Endothelial cell of umbilical vein (primary cell): ENCODE data around the gene SVEP1. TPM values are rescaled to one million over a fixed set of nuclear protein-coding genes. Genes with fewer than 3 reads are reported as not detected.

Experiments
- BruUV-seq: library from RNA; stranded (reverse); fragments of 400-500 nt; replicated peaks from 2 replicates; lab custom pipeline; 2021; lab: Mats Ljungman, UMichigan
- CTCF ChIA-PET: fragments of 300-600, 350-600 bp; sonication (Branson Sonifier 250); formaldehyde crosslinking; loops from one replicate; lab custom pipeline; 2021; ENCODE audit warnings: antibody characterized with exemption, inconsistent platforms; lab: Charles Lee
- POLR2A ChIA-PET: fragments of 300-600, 350-600 bp; sonication (Branson Sonifier 250); formaldehyde crosslinking; loops from one replicate; lab custom pipeline; 2021; ENCODE audit warnings: antibody characterized with exemption, inconsistent platforms; lab: Charles Lee
- DNase-seq: peaks from one replicate; pipeline ENCODE4 v3.0.0-alpha.2; 2011; ENCODE audit warnings: low read depth, low spot score
- FAIRE-seq: peaks from 2 replicates; lab custom pipeline; 2011; peaks lifted over from hg19 to GRCh38; lab: Jason Lieb, UNC
- H2AFZ ChIP-seq: 2 replicates; pipeline ENCODE4 v1.6.0; 2012; ENCODE audit warnings: low read depth, low read length, control low read depth, inconsistent platforms
- H3K27ac ChIP-seq: 2 replicates; pipeline ENCODE4 v1.5.1; 2011; ENCODE audit warnings: low read depth, mild to moderate bottlenecking, control low read depth, low read length, moderate library complexity; ENCODE audit not compliant: insufficient read depth
- H3K27me3 ChIP-seq, 2 experiments: 2 replicates each; pipeline versions ENCODE4 v1.6.0 to v1.6.1; 2011; ENCODE audit warnings: low read length in 2 of 2, mixed read lengths in 1 of 2; ENCODE audit not compliant: control insufficient read depth in 2 of 2, insufficient read depth in 2 of 2
- H3K36me3 ChIP-seq, 2 experiments: 2 replicates in 1 of 2; 3 replicates in 1 of 2; pipeline ENCODE4 v1.5.1; 2011; ENCODE audit warnings: low read length in 2 of 2, mild to moderate bottlenecking in 1 of 2, moderate library complexity in 1 of 2; ENCODE audit not compliant: control insufficient read depth in 2 of 2, insufficient read depth in 2 of 2; ENCODE audit errors: extremely low read depth in 1 of 2
- H3K4me1 ChIP-seq: 3 replicates; pipeline ENCODE4 v1.5.1; 2011; ENCODE audit warnings: mild to moderate bottlenecking, low read length; ENCODE audit not compliant: control insufficient read depth, insufficient read depth; ENCODE audit errors: extremely low read depth
- H3K4me2 ChIP-seq: 2 replicates; pipeline ENCODE4 v1.6.1; 2011; ENCODE audit warnings: low read length, control low read depth, mixed read lengths; ENCODE audit not compliant: insufficient read depth
- H3K4me3 ChIP-seq, 3 experiments: fragments of 200-600 bp in 1 of 3; sonication (generic), shearing (Covaris generic) in 1 of 3; replicated peaks in 1 of 3; 2 replicates each; pipeline ENCODE4 v1.5.1; 2011 to 2016; ENCODE audit warnings: control low read depth in 3 of 3, low read length in 3 of 3, mild to moderate bottlenecking in 2 of 3, inconsistent platforms in 1 of 3, low read depth in 1 of 3, moderate library complexity in 1 of 3; ENCODE audit not compliant: insufficient read depth in 1 of 3
- H3K79me2 ChIP-seq: 2 replicates; pipeline ENCODE4 v1.6.0; 2012; ENCODE audit warnings: low read length, inconsistent platforms; ENCODE audit not compliant: control insufficient read depth, insufficient read depth
- H3K9ac ChIP-seq: replicated peaks from 2 replicates; pipeline ENCODE3; 2011; ENCODE audit warnings: low read length, control low read depth; ENCODE audit not compliant: insufficient read depth; ENCODE audit errors: extremely low read depth
- H3K9me1 ChIP-seq: replicated peaks from 3 replicates; pipeline ENCODE4 v1.6.0; 2011; ENCODE audit warnings: mild to moderate bottlenecking, low read length; ENCODE audit not compliant: control insufficient read depth, insufficient read depth; ENCODE audit errors: extremely low read depth
- H3K9me3 ChIP-seq: replicated peaks from 2 replicates; pipeline ENCODE4 v1.5.1; 2012; ENCODE audit warnings: low read length, inconsistent platforms; ENCODE audit not compliant: control insufficient read depth, insufficient read depth
- H4K20me1 ChIP-seq: replicated peaks from 2 replicates; pipeline ENCODE3; 2011; ENCODE audit warnings: mild to moderate bottlenecking, low read length; ENCODE audit not compliant: control insufficient read depth, insufficient read depth; ENCODE audit errors: extremely low read depth
- EZH2 ChIP-seq: IDR thresholded peaks from 2 replicates; pipeline ENCODE4 v1.6.1; 2012; ENCODE audit warnings: borderline replicate concordance, low read depth, mild to moderate bottlenecking, moderate library complexity, low read length, inconsistent platforms; ENCODE audit not compliant: severe bottlenecking
- FOS ChIP-seq: IDR thresholded peaks from 2 replicates; pipeline ENCODE4 v1.6.1; 2011; ENCODE audit warnings: mild to moderate bottlenecking, low read length, moderate library complexity, borderline replicate concordance; ENCODE audit not compliant: insufficient read depth
- GATA2 ChIP-seq: IDR thresholded peaks from 2 replicates; pipeline ENCODE4 v1.7.0; 2011; ENCODE audit warnings: low read depth, mild to moderate bottlenecking, moderate library complexity, mixed read lengths, low read length; ENCODE audit not compliant: insufficient read length, insufficient read depth
- JUN ChIP-seq: IDR thresholded peaks from 2 replicates; pipeline ENCODE4 v1.6.1; 2011; ENCODE audit warnings: borderline replicate concordance, low read depth; ENCODE audit not compliant: insufficient read length, insufficient read depth
- MYC ChIP-seq: IDR thresholded peaks from one replicate; pipeline ENCODE4 v1.6.1; 2011; ENCODE audit warnings: mild to moderate bottlenecking, low read depth, low read length
- POLR2A ChIP-seq: IDR thresholded peaks from 2 replicates; pipeline ENCODE4 v1.6.1; 2012; ENCODE audit warnings: low read depth, mild to moderate bottlenecking, control low read depth, low read length
- POLR2AphosphoS5 ChIP-seq: IDR thresholded peaks from 2 replicates; pipeline ENCODE4 v1.6.1; 2012; ENCODE audit warnings: low read depth, mild to moderate bottlenecking, control low read depth, low read length, moderate library complexity; ENCODE audit not compliant: insufficient read depth
- dilution Hi-C: fragments of 300-500 bp; cut with MboI; formaldehyde crosslinking; loops from one replicate; pipeline ENCODE4 v1.15.0; 2019; ENCODE audit warnings: low sequenced_read_pairs; ENCODE audit not compliant: extremely low pct_ligation_motif_present
- intact Hi-C: fragments of 100-400 bp; cut with micrococcal nuclease; formaldehyde crosslinking; loops from one replicate; pipeline ENCODE4 v1.10.0; 2022
- polyA plus RNA-seq, 4 experiments: library from polyadenylated mRNA; depleted of rRNA in 3 of 4; stranded (reverse) in 3 of 4; unstranded in 1 of 4; fragments of >200 nt; gene quantifications; 2 replicates each; pipeline versions ENCODE4 v1.2.1 to v1.2.3, GENCODE V29; 2011 to 2012; ENCODE audit warnings: missing spikeins in 1 of 4
- total RNA-seq: library from RNA; stranded (reverse); gene quantifications from 2 replicates; pipeline ENCODE4 v1.2.3, GENCODE V29; 2021
- TF ChIP-seq, protein P1 (sequence below), 2 donors: IDR thresholded peaks; 1 replicate in 1 of 2; 2 replicates in 1 of 2; pipeline ENCODE4 v1.5.1; 2011; ENCODE audit warnings: low read length in 2 of 2, mild to moderate bottlenecking in 2 of 2, moderate library complexity in 2 of 2, control low read depth in 1 of 2, inconsistent platforms in 1 of 2, low read depth in 1 of 2; ENCODE audit not compliant: insufficient read depth in 1 of 2; ENCODE audit errors: extremely low read depth in 1 of 2
- TF ChIP-seq, protein P2 (sequence below): IDR thresholded peaks from 2 replicates; pipeline ENCODE4 v1.6.1; 2011; ENCODE audit not compliant: insufficient read depth, insufficient read length

SVEP1 gene
- total and polyA plus RNA-seq, 2 donors (not counting 3 experiments of a cell fraction or from before 2014, with no cell fraction given): 0.04 to 0.29 TPM

DNA sequence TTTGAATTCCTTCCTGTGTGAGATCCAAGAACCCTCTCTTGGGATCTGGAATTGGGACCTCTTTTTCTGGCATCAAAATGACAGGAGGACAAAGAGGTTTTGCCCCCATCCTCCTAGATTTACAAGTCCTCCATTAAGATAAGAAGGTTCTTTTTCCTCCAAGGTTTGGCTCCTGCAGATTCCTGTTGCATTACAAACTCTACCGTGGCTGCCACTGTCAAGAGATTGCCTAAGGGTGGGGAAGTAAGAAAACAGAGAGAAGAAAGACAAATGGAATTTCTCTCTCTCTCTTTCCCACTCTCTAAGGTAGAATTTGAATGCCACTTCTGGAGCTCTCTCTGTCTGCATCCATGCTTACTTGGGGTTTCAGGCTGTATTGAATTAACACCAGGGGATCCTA, 12.0 kb upstream of the SVEP1 start:
- Histone ChIP-seq H3K4me1 (no peaks in the 10 kb centered on the region), H3K27ac (no peak overlapping the region), H3K4me3 (no peak overlapping the region), H3K79me2 (no peaks in the 10 kb centered on the region), H3K27me3 (peaks cover 0 to 4% of the 10 kb centered on the region in 2 experiments), H3K4me2 (no peak overlapping the region), H3K9me3 (no peaks in the 10 kb centered on the region), H2AFZ (no peak overlapping the region), H4K20me1 (no peaks in the 10 kb centered on the region), H3K9ac (no peak overlapping the region), H3K9me1 (no peaks in the 10 kb centered on the region), H3K36me3 (no peaks in the 10 kb centered on the region)
- ChIA-PET POLR2A (no interaction called here), CTCF (interaction anchor here (1.0 kb wide), 1 partner anchor 88 kb away, joined by 4 read pairs; no protein-coding TSS in a partner anchor)
- dilution Hi-C loops (no loop called here), intact Hi-C loops (no loop called here)
- no peak for DNase-seq
- FAIRE-seq: no peak
- TF ChIP-seq EZH2: no peak
- no peak for TF ChIP-seq POLR2A
- TF ChIP-seq MYC: no peak
- TF ChIP-seq JUN: no peak
- TF ChIP-seq FOS: no peak
- no peak for TF ChIP-seq GATA2
- TF ChIP-seq, protein P1, sequence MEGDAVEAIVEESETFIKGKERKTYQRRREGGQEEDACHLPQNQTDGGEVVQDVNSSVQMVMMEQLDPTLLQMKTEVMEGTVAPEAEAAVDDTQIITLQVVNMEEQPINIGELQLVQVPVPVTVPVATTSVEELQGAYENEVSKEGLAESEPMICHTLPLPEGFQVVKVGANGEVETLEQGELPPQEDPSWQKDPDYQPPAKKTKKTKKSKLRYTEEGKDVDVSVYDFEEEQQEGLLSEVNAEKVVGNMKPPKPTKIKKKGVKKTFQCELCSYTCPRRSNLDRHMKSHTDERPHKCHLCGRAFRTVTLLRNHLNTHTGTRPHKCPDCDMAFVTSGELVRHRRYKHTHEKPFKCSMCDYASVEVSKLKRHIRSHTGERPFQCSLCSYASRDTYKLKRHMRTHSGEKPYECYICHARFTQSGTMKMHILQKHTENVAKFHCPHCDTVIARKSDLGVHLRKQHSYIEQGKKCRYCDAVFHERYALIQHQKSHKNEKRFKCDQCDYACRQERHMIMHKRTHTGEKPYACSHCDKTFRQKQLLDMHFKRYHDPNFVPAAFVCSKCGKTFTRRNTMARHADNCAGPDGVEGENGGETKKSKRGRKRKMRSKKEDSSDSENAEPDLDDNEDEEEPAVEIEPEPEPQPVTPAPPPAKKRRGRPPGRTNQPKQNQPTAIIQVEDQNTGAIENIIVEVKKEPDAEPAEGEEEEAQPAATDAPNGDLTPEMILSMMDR (IDR thresholded peaks at IDR 0.05; ENCODE audit: extremely low read depth in 1 of 2, insufficient read depth in 1 of 2, low read depth in 1 of 2, low read length in 2 of 2): no peak
- TF ChIP-seq, protein P2, sequence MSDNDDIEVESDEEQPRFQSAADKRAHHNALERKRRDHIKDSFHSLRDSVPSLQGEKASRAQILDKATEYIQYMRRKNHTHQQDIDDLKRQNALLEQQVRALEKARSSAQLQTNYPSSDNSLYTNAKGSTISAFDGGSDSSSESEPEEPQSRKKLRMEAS: no peak
- no peak for TF ChIP-seq POLR2AphosphoS5
- BruUV-seq: no TSS peak
